HEK293 (cell line): Measurements from ENCODE around the gene MBLAC1.

Experiments
- ATF2 ChIP-seq: fragments of 450-650 bp; formaldehyde crosslinking; IDR thresholded peaks from 2 replicates; pipeline ENCODE4 v1.5.1; 2016; ENCODE audit warnings: missing biosample characterization, missing genetic modification characterization, low read depth
- CTCF ChIP-seq: fragments of 450-650 bp; formaldehyde crosslinking; IDR thresholded peaks from 2 replicates; pipeline ENCODE4 v1.5.1; 2016; ENCODE audit warnings: missing biosample characterization, missing genetic modification characterization
- MEIS1 ChIP-seq: sonication (generic); formaldehyde crosslinking; IDR thresholded peaks from 2 replicates; pipeline ENCODE4 v1.8.1; 2022; ENCODE audit warnings: missing genetic modification reagents, mild to moderate bottlenecking, borderline replicate concordance
- REST ChIP-seq: fragments of 450-650 bp; formaldehyde crosslinking; IDR thresholded peaks from 2 replicates; pipeline ENCODE4 v1.5.1; 2016; ENCODE audit warnings: missing biosample characterization, missing genetic modification characterization
- TCF7L2 ChIP-seq: IDR thresholded peaks from 2 replicates; pipeline ENCODE4 v1.6.1; 2011; ENCODE audit warnings: low read depth, mild to moderate bottlenecking, inconsistent platforms, low read length, moderate library complexity, borderline replicate concordance
- ZBTB11 ChIP-seq: fragments of 450-650 bp; formaldehyde crosslinking; conservative IDR thresholded peaks from 2 replicates; pipeline ENCODE4 v1.5.1; 2016; ENCODE audit warnings: low read depth, missing biosample characterization, missing genetic modification characterization
- ZNF121 ChIP-seq: fragments of 450-650 bp; formaldehyde crosslinking; IDR thresholded peaks from 2 replicates; pipeline ENCODE4 v1.5.1; 2016; ENCODE audit warnings: missing biosample characterization, missing genetic modification characterization
- ZNF146 ChIP-seq: fragments of 450-650 bp; formaldehyde crosslinking; IDR thresholded peaks from 2 replicates; pipeline ENCODE4 v1.5.1; 2016; ENCODE audit warnings: missing biosample characterization, missing genetic modification characterization
- ZNF175 ChIP-seq: fragments of 450-650 bp; formaldehyde crosslinking; IDR thresholded peaks from 2 replicates; pipeline ENCODE4 v1.5.1; 2016; ENCODE audit warnings: missing biosample characterization, missing genetic modification characterization
- ZNF280C ChIP-seq: fragments of 450-650 bp; formaldehyde crosslinking; IDR thresholded peaks from 2 replicates; pipeline ENCODE4 v1.5.1; 2016; ENCODE audit warnings: missing biosample characterization, missing genetic modification characterization
- ZNF561 ChIP-seq: fragments of 450-650 bp; IDR thresholded peaks from 2 replicates; pipeline ENCODE4 v1.5.1; 2018; ENCODE audit warnings: missing biosample characterization, missing genetic modification characterization, borderline replicate concordance
- ZNF692 ChIP-seq: fragments of 450-650 bp; formaldehyde crosslinking; IDR thresholded peaks from 2 replicates; pipeline ENCODE4 v1.5.1; 2016; ENCODE audit warnings: missing biosample characterization, missing genetic modification characterization

- TF ChIP-seq ZNF280C (tag by site-specific recombination) (no peak), ZBTB11 (tag by site-specific recombination) (no peak), CTCF (no peak), ZNF146 (no peak), ZNF175 (no peak), ZNF121 (tag by site-specific recombination) (no peak), ZNF561 (tag by site-specific recombination) (no peak), REST (tag by site-specific recombination) (no peak), ATF2 (tag by site-specific recombination) (no peak), TCF7L2 (no peak), MEIS1 (CRISPR knock-in tag) (no peak), ZNF692 (no peak)
These were observed 20.1 kb upstream of the MBLAC1 start for GRCh38 chr7:100106633-100107032.
